SK-N-SH (cell line): ENCODE measurements around the gene CLN6. TPM values are rescaled to one million over a fixed set of nuclear protein-coding genes. Genes with fewer than 3 reads are reported as not detected.

Experiments
- CTCF ChIA-PET: fragments of 300-600, 350-600 bp; formaldehyde crosslinking; extraction: SDS; loops from one replicate; lab custom pipeline; 2021; lab: Yijun Ruan, JAX
- POLR2A ChIA-PET: fragments of 350-600 bp; sonication (Branson Sonifier 250); formaldehyde crosslinking; extraction: SDS; loops from one replicate; lab custom pipeline; 2020; ENCODE audit warnings: antibody characterized with exemption, inconsistent platforms; lab: Yijun Ruan, JAX
- DNase-seq: peaks from one replicate; pipeline ENCODE4 v3.0.0; 2012
- H2AFZ ChIP-seq: fragments of 200-600 bp; sonication (generic); 2 replicates; pipeline ENCODE4 v1.8.1; 2016; ENCODE audit warnings: antibody characterized with exemption, mild to moderate bottlenecking, low read depth
- H3F3A ChIP-seq: fragments of 200-600 bp; sonication (generic); replicated peaks from 2 replicates; pipeline ENCODE3; 2016; ENCODE audit warnings: antibody characterized with exemption, mild to moderate bottlenecking; ENCODE audit not compliant: insufficient read depth
- H3K27ac ChIP-seq, 2 experiments: fragments of 200-500 bp in 1 of 2; fragments of 200-600 bp in 1 of 2; sonication (Bioruptor generic) in 1 of 2; sonication (generic), shearing (Covaris generic) in 1 of 2; 2 replicates each; pipeline versions ENCODE4 v1.5.1 to v1.6.1; 2014 to 2016; ENCODE audit warnings: low read depth in 2 of 2, inconsistent platforms in 1 of 2, low read length in 1 of 2, mild to moderate bottlenecking in 1 of 2, mixed read lengths in 1 of 2
- H3K27me3 ChIP-seq: fragments of 200-600 bp; sonication (generic), shearing (Covaris generic); 2 replicates; pipeline ENCODE4 v1.6.1; 2016; ENCODE audit warnings: mixed run types; ENCODE audit not compliant: insufficient read depth
- H3K36me3 ChIP-seq, 2 experiments: fragments of 200-500 bp in 1 of 2; fragments of 200-600 bp in 1 of 2; sonication (Bioruptor generic) in 1 of 2; sonication (generic) in 1 of 2; replicated peaks in 1 of 2; 2 replicates each; pipeline versions ENCODE3 to v1.5.1; 2014 to 2016; ENCODE audit warnings: low read length in 1 of 2, mild to moderate bottlenecking in 1 of 2; ENCODE audit not compliant: insufficient read depth in 2 of 2, control insufficient read depth in 1 of 2
- H3K4me1 ChIP-seq, 2 experiments: fragments of 200-500 bp in 1 of 2; fragments of 200-600 bp in 1 of 2; sonication (Bioruptor generic) in 1 of 2; sonication (generic), shearing (Covaris generic) in 1 of 2; 2 replicates each; pipeline versions ENCODE4 v1.5.1 to v1.6.1; 2014 to 2016; ENCODE audit warnings: low read depth in 1 of 2, low read length in 1 of 2, mixed run types in 1 of 2; ENCODE audit not compliant: insufficient read depth in 2 of 2, control insufficient read depth in 1 of 2
- H3K4me2 ChIP-seq: fragments of 200-600 bp; sonication (generic), shearing (Covaris generic); 2 replicates; pipeline ENCODE4 v1.6.1; 2017; ENCODE audit warnings: mixed run types
- H3K4me3 ChIP-seq, 2 experiments: fragments of 200-500 bp in 1 of 2; fragments of 200-600 bp in 1 of 2; sonication (Bioruptor generic) in 1 of 2; sonication (generic), shearing (Covaris generic) in 1 of 2; 2 replicates each; pipeline versions ENCODE4 v1.5.1 to v1.8.1; 2014 to 2016; ENCODE audit warnings: low read depth in 2 of 2, inconsistent platforms in 1 of 2, low read length in 1 of 2, mild to moderate bottlenecking in 1 of 2, mixed read lengths in 1 of 2, moderate library complexity in 1 of 2
- H3K79me2 ChIP-seq: fragments of 200-600 bp; sonication (generic); 2 replicates; pipeline ENCODE4 v1.8.1; 2017; ENCODE audit warnings: mild to moderate bottlenecking; ENCODE audit not compliant: insufficient read depth
- H3K9ac ChIP-seq: fragments of 200-600 bp; sonication (generic); 2 replicates; pipeline ENCODE4 v1.6.1; 2017; ENCODE audit warnings: mixed run types
- H3K9me2 ChIP-seq: fragments of 200-600 bp; sonication (generic); 2 replicates; pipeline ENCODE4 v1.6.1; 2017; ENCODE audit warnings: mixed run types
- H3K9me3 ChIP-seq: fragments of 200-600 bp; sonication (generic); 2 replicates; pipeline ENCODE4 v1.6.1; 2017; ENCODE audit warnings: mixed run types, mild to moderate bottlenecking, moderate library complexity
- H4K20me1 ChIP-seq: fragments of 200-600 bp; sonication (generic); 2 replicates; pipeline ENCODE4 v1.6.1; 2017; ENCODE audit warnings: mild to moderate bottlenecking, mixed run types; ENCODE audit not compliant: insufficient read depth
- CHD2 ChIP-seq: fragments of 150-350 bp; IDR thresholded peaks from 2 replicates; pipeline ENCODE4 v1.6.1; 2018; ENCODE audit warnings: low read length; ENCODE audit not compliant: partially characterized antibody
- EP300 ChIP-seq, 2 experiments: IDR thresholded peaks; 2 replicates each; pipeline versions ENCODE4 v1.4.0 to v1.6.1; 2012; ENCODE audit warnings: borderline replicate concordance in 1 of 2, low read depth in 1 of 2, low read length in 1 of 2
- EZH2phosphoT487 ChIP-seq: fragments of 200-600 bp; sonication (generic); IDR thresholded peaks from 2 replicates; pipeline ENCODE4 v1.6.1; 2017; ENCODE audit warnings: low read depth, mixed run types, mild to moderate bottlenecking, antibody characterized with exemption, moderate library complexity, borderline replicate concordance
- FOSL2 ChIP-seq: IDR thresholded peaks from 2 replicates; pipeline ENCODE4 v1.4.0; 2012; ENCODE audit warnings: low read depth, mild to moderate bottlenecking, moderate library complexity, borderline replicate concordance
- JUND ChIP-seq: IDR thresholded peaks from 2 replicates; pipeline ENCODE4 v1.4.0; 2012
- MEF2A ChIP-seq: IDR thresholded peaks from 2 replicates; pipeline ENCODE4 v1.4.0; 2012; ENCODE audit warnings: low read depth, borderline replicate concordance
- NFIC ChIP-seq: IDR thresholded peaks from 2 replicates; pipeline ENCODE4 v1.4.0; 2012; ENCODE audit warnings: borderline replicate concordance
- NRF1 ChIP-seq: IDR thresholded peaks from 2 replicates; pipeline ENCODE4 v1.6.1; 2012; ENCODE audit warnings: low read depth, mild to moderate bottlenecking, low read length
- POLR2AphosphoS5 ChIP-seq: IDR thresholded peaks from 2 replicates; pipeline ENCODE4 v1.6.1; 2012; ENCODE audit warnings: low read depth, low read length
- SMC3 ChIP-seq: IDR thresholded peaks from 2 replicates; pipeline ENCODE4 v1.6.1; 2012; ENCODE audit warnings: low read depth, low read length, improper control_type of control experiment
- TAF1 ChIP-seq: IDR thresholded peaks from 2 replicates; pipeline ENCODE4 v1.6.1; 2012; ENCODE audit warnings: low read depth, mild to moderate bottlenecking, low read length, moderate library complexity, borderline replicate concordance
- TEAD4 ChIP-seq: IDR thresholded peaks from 2 replicates; pipeline ENCODE4 v1.4.0; 2012; ENCODE audit warnings: mild to moderate bottlenecking, borderline replicate concordance; ENCODE audit not compliant: insufficient read depth
- WGBS: methylation state at CpG from one replicate; pipeline ENCODE4 v1.1.6; 2017; ENCODE audit warnings: low lambda C conversion rate; 5-methylcytosine and 5-hydroxymethylcytosine counted together
- polyA plus RNA-seq, 3 experiments: library from polyadenylated mRNA; depleted of rRNA; stranded (reverse); fragments of >200 nt; gene quantifications; 2 replicates each; pipeline ENCODE4 v1.2.3, GENCODE V29; 2012
- TF ChIP-seq, protein P1 (sequence below): IDR thresholded peaks from 2 replicates; pipeline ENCODE4 v1.4.0; 2012; ENCODE audit warnings: low read depth, borderline replicate concordance
- TF ChIP-seq, protein P2 (sequence below): fragments of 150-350 bp; IDR thresholded peaks from 2 replicates; pipeline ENCODE4 v1.6.1; 2016; ENCODE audit warnings: mild to moderate bottlenecking, low read depth, low read length

CLN6 gene
- polyA plus RNA-seq, 1 of the 3 experiments (the other 2 are of a cell fraction), result 27.5 TPM

DNA sequence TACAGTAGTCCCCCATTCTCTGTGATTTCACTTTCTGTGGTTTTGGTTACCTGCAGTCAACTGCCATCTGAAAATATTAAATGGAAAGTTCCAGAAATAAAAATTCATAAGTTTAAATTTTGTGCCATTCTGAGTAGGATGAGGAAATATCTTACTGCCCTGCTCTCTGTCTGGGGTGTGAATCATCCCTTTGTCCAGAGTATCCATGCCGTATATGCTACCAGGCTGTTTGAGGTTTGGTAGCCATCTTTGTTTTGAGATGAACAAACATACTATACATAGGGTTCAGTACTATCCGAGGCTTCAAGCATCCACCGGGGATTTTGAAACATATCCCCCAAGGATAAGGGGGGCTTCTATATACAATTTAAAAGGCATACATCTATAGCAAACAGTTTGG lies 31.7 kb upstream of the CLN6 start (continued):
- TF ChIP-seq NFIC (no peak), MEF2A (no peak)

DNA sequence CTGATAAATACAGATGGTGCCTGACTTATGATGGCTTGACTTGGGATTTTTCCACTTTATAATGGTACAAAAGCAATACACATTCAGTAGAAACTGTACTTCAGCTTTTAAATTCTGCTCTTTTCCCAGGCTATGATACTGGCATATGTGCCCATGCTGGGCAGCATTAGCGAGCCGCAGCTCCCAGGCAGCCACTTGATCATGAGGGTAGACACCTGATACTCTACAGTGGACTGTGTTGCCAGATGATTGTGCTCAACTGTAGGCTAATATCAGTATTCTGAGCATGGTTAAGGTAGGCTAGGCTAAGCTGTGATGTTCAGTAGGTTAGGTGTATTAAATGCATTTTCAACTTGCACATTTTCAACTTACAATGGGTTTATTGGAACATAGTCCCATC lies 30.4 kb upstream of the CLN6 start:
- Histone ChIP-seq H3K9ac (no peak overlapping the region), H2AFZ (no peak overlapping the region), H3K79me2 (no peaks in the 10 kb centered on the region), H3K9me2 (no peaks in the 10 kb centered on the region), H3K9me3 (no peaks in the 10 kb centered on the region), H3K27me3 (no peaks in the 10 kb centered on the region), H3K4me2 (no peak overlapping the region), H3K27ac (no peak overlapping the region), H3K4me1 (no peaks in the 10 kb centered on the region), H3K36me3 (no peaks in the 10 kb centered on the region), H3F3A (peaks cover 3% of the 10 kb centered on the region), H3K4me3 (no peak overlapping the region)
- 88% methylated on average over 2 of the region's 2 CpGs for WGBS
- CTCF ChIA-PET, result interaction anchor here (0.6 to 2.1 kb wide), 3 partner anchors 22 to 772 kb away, joined by 3 to 5 read pairs (median 3); no protein-coding TSS in a partner anchor
- DNase-seq, result no peak
- POLR2A ChIA-PET, result no interaction called here
- no peak for TF ChIP-seq POLR2AphosphoS5
- TF ChIP-seq CHD2, result no peak
- no peak for TF ChIP-seq JUND
- no peak for TF ChIP-seq NRF1
- TF ChIP-seq, protein P1, sequence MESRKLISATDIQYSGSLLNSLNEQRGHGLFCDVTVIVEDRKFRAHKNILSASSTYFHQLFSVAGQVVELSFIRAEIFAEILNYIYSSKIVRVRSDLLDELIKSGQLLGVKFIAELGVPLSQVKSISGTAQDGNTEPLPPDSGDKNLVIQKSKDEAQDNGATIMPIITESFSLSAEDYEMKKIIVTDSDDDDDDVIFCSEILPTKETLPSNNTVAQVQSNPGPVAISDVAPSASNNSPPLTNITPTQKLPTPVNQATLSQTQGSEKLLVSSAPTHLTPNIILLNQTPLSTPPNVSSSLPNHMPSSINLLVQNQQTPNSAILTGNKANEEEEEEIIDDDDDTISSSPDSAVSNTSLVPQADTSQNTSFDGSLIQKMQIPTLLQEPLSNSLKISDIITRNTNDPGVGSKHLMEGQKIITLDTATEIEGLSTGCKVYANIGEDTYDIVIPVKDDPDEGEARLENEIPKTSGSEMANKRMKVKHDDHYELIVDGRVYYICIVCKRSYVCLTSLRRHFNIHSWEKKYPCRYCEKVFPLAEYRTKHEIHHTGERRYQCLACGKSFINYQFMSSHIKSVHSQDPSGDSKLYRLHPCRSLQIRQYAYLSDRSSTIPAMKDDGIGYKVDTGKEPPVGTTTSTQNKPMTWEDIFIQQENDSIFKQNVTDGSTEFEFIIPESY, result no peak
- TF ChIP-seq FOSL2, result no peak
- no peak for TF ChIP-seq EP300 (IDR thresholded peaks at IDR 0.05; ENCODE audit: borderline replicate concordance in 1 of 2, low read depth in 1 of 2, low read length in 1 of 2)
- TF ChIP-seq EZH2phosphoT487, result no peak
- no peak for TF ChIP-seq SMC3
- no peak for TF ChIP-seq TAF1
- TF ChIP-seq, protein P2, sequence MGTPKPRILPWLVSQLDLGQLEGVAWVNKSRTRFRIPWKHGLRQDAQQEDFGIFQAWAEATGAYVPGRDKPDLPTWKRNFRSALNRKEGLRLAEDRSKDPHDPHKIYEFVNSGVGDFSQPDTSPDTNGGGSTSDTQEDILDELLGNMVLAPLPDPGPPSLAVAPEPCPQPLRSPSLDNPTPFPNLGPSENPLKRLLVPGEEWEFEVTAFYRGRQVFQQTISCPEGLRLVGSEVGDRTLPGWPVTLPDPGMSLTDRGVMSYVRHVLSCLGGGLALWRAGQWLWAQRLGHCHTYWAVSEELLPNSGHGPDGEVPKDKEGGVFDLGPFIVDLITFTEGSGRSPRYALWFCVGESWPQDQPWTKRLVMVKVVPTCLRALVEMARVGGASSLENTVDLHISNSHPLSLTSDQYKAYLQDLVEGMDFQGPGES, result no peak
- no peak for TF ChIP-seq TEAD4
- TF ChIP-seq, all 33 proteins: peak for 0
- H4K20me1 ChIP-seq, result no peaks in the 10 kb centered on the region
